D721Med (cell line): ENCODE data around the gene WDR45B.

Experiments used
- DNase-seq: peaks from one replicate; pipeline ENCODE4 v3.0.0; 2011; ENCODE audit warnings: low spot score; ENCODE audit not compliant: insufficient read length
- FAIRE-seq: peaks from 2 replicates; lab custom pipeline; 2011; peaks lifted over from hg19 to GRCh38; lab: Jason Lieb, UNC
- CTCF ChIP-seq: IDR thresholded peaks from 2 replicates; pipeline ENCODE4 v1.5.1; 2012; ENCODE audit warnings: mild to moderate bottlenecking, control low read depth; ENCODE audit not compliant: insufficient read depth; ENCODE audit errors: missing control alignments

The WDR45B gene

GRCh38 chr17:82692268-82692667 lies 44.0 kb upstream of the WDR45B start:
- TF ChIP-seq CTCF: no peak
- DNase-seq (no peak), FAIRE-seq (no peak)

GRCh38 chr17:82691714-82692113 lies 43.5 kb upstream of the WDR45B start:
- TF ChIP-seq CTCF: no peak
- DNase-seq (no peak), FAIRE-seq (no peak)

- no peak for DNase-seq
- no peak for FAIRE-seq
- TF ChIP-seq CTCF: no peak
Measured at GRCh38 chr17:82690786-82691489, 42.7 kb upstream of the WDR45B start.

GRCh38 chr17:82689077-82689476 lies 40.8 kb upstream of the WDR45B start:
- TF ChIP-seq CTCF: no peak
- no peak for FAIRE-seq
- no peak for DNase-seq

GRCh38 chr17:82687871-82688270 lies 39.6 kb upstream of the WDR45B start:
- FAIRE-seq: no peak
- TF ChIP-seq CTCF: no peak
- DNase-seq: no peak

- FAIRE-seq (no peak), DNase-seq (no peak)
- TF ChIP-seq CTCF: no peak
Measured at GRCh38 chr17:82687375-82687861, 39.2 kb upstream of the WDR45B start.
